ENCODE measurements around the gene HDAC11.
"Not testable (repeated sequence)": the region's sequence is repeated elsewhere in the genome, so short reads cannot be mapped to it uniquely, and the experiment has no call there.

HDAC11 gene

GRCh38 chr3:13482106-13482690, 2.1 kb downstream of the HDAC11 start:
- no peak overlapping the region for H3K4me3 Mint-ChIP-seq

GRCh38 chr3:13483286-13483685, 3.2 kb downstream of the HDAC11 start:
- H3K4me1 Mint-ChIP-seq, result peaks cover 21% of the 10 kb centered on the region
- H3K36me3 Mint-ChIP-seq, result no peaks in the 10 kb centered on the region
- H3K4me3 Mint-ChIP-seq, result no peak overlapping the region

More at GRCh38 chr3:13482106-13482690, 2.1 kb downstream of the HDAC11 start:
- Mint-ChIP-seq H3K27me3 (no peaks in the 10 kb centered on the region), H3K36me3 (no peaks in the 10 kb centered on the region), H3K9me3 (no peaks in the 10 kb centered on the region), H3K27ac (no peak overlapping the region), H3K4me1 (peaks cover 21% of the 10 kb centered on the region)

GRCh38 chr3:13483988-13484695, 4.0 kb downstream of the HDAC11 start:
- H3K36me3 Mint-ChIP-seq, result peaks cover 2% of the 10 kb centered on the region
- H3K9me3 Mint-ChIP-seq, result no peaks in the 10 kb centered on the region
- H3K4me3 Mint-ChIP-seq, result no peak overlapping the region
- H3K4me1 Mint-ChIP-seq, result peaks cover 21% of the 10 kb centered on the region
- H3K27me3 Mint-ChIP-seq, result no peaks in the 10 kb centered on the region
- H3K27ac Mint-ChIP-seq, result no peak overlapping the region

More at GRCh38 chr3:13483286-13483685, 3.2 kb downstream of the HDAC11 start:
- no peaks in the 10 kb centered on the region for H3K9me3 Mint-ChIP-seq
- H3K27me3 Mint-ChIP-seq, result no peaks in the 10 kb centered on the region
- no peak overlapping the region for H3K27ac Mint-ChIP-seq

GRCh38 chr3:13484851-13485590, 4.9 kb downstream of the HDAC11 start:
- Mint-ChIP-seq H3K9me3 (no peaks in the 10 kb centered on the region), H3K4me3 (no peak overlapping the region), H3K36me3 (peaks cover 3% of the 10 kb centered on the region), H3K4me1 (peaks cover 21% of the 10 kb centered on the region), H3K27me3 (no peaks in the 10 kb centered on the region), H3K27ac (peak overlapping the region; percentile 43)

GRCh38 chr3:13485630-13486562, 5.8 kb downstream of the HDAC11 start:
- H3K36me3 Mint-ChIP-seq, H3K9me3 Mint-ChIP-seq, H3K27me3 Mint-ChIP-seq, H3K4me3 Mint-ChIP-seq: not testable (repeated sequence)
- Mint-ChIP-seq H3K4me1 (peaks cover 21% of the 10 kb centered on the region), H3K27ac (peak overlapping the region; percentile 42)

GRCh38 chr3:13487403-13487802, 7.3 kb downstream of the HDAC11 start:
- H3K9me3 Mint-ChIP-seq, result no peaks in the 10 kb centered on the region
- H3K27me3 Mint-ChIP-seq, result no peaks in the 10 kb centered on the region
- peaks cover 3% of the 10 kb centered on the region for H3K36me3 Mint-ChIP-seq
- H3K4me3 Mint-ChIP-seq, result no peak overlapping the region
- peaks cover 12% of the 10 kb centered on the region for H3K4me1 Mint-ChIP-seq
- H3K27ac Mint-ChIP-seq, result no peak overlapping the region

- Mint-ChIP-seq H3K27ac (no peak overlapping the region), H3K4me1 (no peaks in the 10 kb centered on the region), H3K27me3 (no peaks in the 10 kb centered on the region), H3K4me3 (no peak overlapping the region), H3K36me3 (peaks cover 3% of the 10 kb centered on the region), H3K9me3 (no peaks in the 10 kb centered on the region)
Observed at GRCh38 chr3:13491206-13491974, 11.3 kb downstream of the HDAC11 start.

GRCh38 chr3:13492048-13492447, 11.9 kb downstream of the HDAC11 start:
- no peak overlapping the region for H3K27ac Mint-ChIP-seq
- no peaks in the 10 kb centered on the region for H3K4me1 Mint-ChIP-seq
- no peaks in the 10 kb centered on the region for H3K27me3 Mint-ChIP-seq
- H3K36me3 Mint-ChIP-seq, result peaks cover 3% of the 10 kb centered on the region
- H3K9me3 Mint-ChIP-seq, result no peaks in the 10 kb centered on the region
- no peak overlapping the region for H3K4me3 Mint-ChIP-seq

GRCh38 chr3:13492976-13493866, 13.1 kb downstream of the HDAC11 start:
- Mint-ChIP-seq H3K36me3 (peaks cover 3% of the 10 kb centered on the region), H3K27me3 (no peaks in the 10 kb centered on the region), H3K4me1 (no peaks in the 10 kb centered on the region), H3K27ac (no peak overlapping the region), H3K9me3 (no peaks in the 10 kb centered on the region), H3K4me3 (no peak overlapping the region)

GRCh38 chr3:13493867-13494441, 13.8 kb downstream of the HDAC11 start:
- no peak overlapping the region for H3K27ac Mint-ChIP-seq
- H3K27me3 Mint-ChIP-seq, result no peaks in the 10 kb centered on the region
- peaks cover 3% of the 10 kb centered on the region for H3K36me3 Mint-ChIP-seq
- H3K9me3 Mint-ChIP-seq, result no peaks in the 10 kb centered on the region
- no peak overlapping the region for H3K4me3 Mint-ChIP-seq
- H3K4me1 Mint-ChIP-seq, result no peaks in the 10 kb centered on the region

- H3K27ac Mint-ChIP-seq, result no peak overlapping the region
- no peaks in the 10 kb centered on the region for H3K27me3 Mint-ChIP-seq
- H3K36me3 Mint-ChIP-seq, result no peaks in the 10 kb centered on the region
- no peaks in the 10 kb centered on the region for H3K9me3 Mint-ChIP-seq
- H3K4me1 Mint-ChIP-seq, result no peaks in the 10 kb centered on the region
- no peak overlapping the region for H3K4me3 Mint-ChIP-seq
Observed at GRCh38 chr3:13494463-13495350, 14.6 kb downstream of the HDAC11 start.

GRCh38 chr3:13495351-13495813, 15.3 kb downstream of the HDAC11 start:
- Mint-ChIP-seq H3K36me3 (no peaks in the 10 kb centered on the region), H3K27me3 (no peaks in the 10 kb centered on the region), H3K4me3 (no peak overlapping the region), H3K9me3 (no peaks in the 10 kb centered on the region), H3K27ac (no peak overlapping the region), H3K4me1 (no peaks in the 10 kb centered on the region)
